ACC112 (cell line): ENCODE data around the gene CPT1A.

Experiments
- H2AFZ ChIP-seq: fragments of 200-600 bp; sonication (generic); one replicate; pipeline ENCODE4 v1.6.0; 2017; ENCODE audit warnings: antibody characterized with exemption, low read length; ENCODE audit not compliant: unreplicated experiment
- H3K27ac ChIP-seq: fragments of 200-600 bp; sonication (generic); 2 replicates; pipeline ENCODE4 v1.5.1; 2014; ENCODE audit warnings: low read depth, mild to moderate bottlenecking, antibody characterized with exemption, low read length, moderate library complexity
- H3K27me3 ChIP-seq: fragments of 200-600 bp; sonication (generic); 2 replicates; pipeline ENCODE4 v1.6.1; 2014; ENCODE audit warnings: mild to moderate bottlenecking, antibody characterized with exemption, low read length, moderate library complexity, mixed read lengths; ENCODE audit not compliant: insufficient read depth
- H3K36me3 ChIP-seq: fragments of 200-600 bp; sonication (generic); 2 replicates; pipeline ENCODE4 v1.6.1; 2016; ENCODE audit warnings: mild to moderate bottlenecking, antibody characterized with exemption, low read length, moderate library complexity, mixed read lengths; ENCODE audit not compliant: insufficient read depth
- H3K4me1 ChIP-seq: fragments of 200-600 bp; sonication (generic); one replicate; pipeline ENCODE4 v1.6.1; 2016; ENCODE audit warnings: low read length, mixed read lengths; ENCODE audit not compliant: insufficient read depth, unreplicated experiment, control insufficient read depth
- H3K4me3 ChIP-seq: fragments of 200-600 bp; sonication (generic); 2 replicates; pipeline ENCODE4 v1.5.1; 2014; ENCODE audit warnings: mild to moderate bottlenecking, low read depth, low read length
- H3K79me2 ChIP-seq: fragments of 200-600 bp; sonication (generic); one replicate; pipeline ENCODE4 v1.6.0; 2016; ENCODE audit warnings: low read length; ENCODE audit not compliant: control insufficient read depth, unreplicated experiment, insufficient read depth

The CPT1A gene

DNA sequence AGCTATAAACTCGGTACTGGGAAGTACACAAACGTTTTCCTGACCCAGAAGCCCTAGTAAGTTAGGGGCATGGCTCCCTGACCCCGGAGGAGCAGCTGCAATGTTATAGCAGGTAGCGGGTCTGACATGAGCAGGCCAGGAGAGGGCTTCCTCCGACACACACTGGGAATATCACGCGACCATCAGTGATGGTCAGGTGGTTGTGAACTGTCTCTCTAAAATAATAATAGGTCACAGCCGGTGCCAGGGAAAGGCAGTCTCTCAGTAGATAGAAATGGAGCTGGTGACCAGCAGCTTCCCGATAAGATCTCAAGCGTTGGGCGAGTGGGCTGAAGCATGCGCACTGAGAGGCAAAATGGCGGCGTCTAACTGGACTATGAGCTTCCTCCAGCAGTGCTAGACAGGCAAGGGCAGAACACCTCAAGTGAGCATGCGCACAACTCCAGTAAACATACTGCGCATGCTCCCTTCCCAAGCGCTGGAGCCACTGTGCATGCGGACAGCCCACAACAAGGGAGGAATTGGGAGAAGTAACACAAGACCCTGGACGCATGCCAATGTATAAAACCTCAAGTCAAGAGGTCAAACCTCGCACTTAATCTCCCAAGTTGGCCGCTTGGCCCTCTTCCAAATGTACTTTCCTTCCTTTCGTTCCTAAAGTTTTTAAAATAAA lies 68.1 kb downstream of the CPT1A start:
- Histone ChIP-seq H3K4me1 (no peaks in the 10 kb centered on the region), H2AFZ (no peak overlapping the region), H3K27me3 (no peaks in the 10 kb centered on the region), H3K79me2 (no peaks in the 10 kb centered on the region), H3K36me3 (peaks cover 36% of the 10 kb centered on the region), H3K4me3 (no peak overlapping the region), H3K27ac (no peak overlapping the region)

DNA sequence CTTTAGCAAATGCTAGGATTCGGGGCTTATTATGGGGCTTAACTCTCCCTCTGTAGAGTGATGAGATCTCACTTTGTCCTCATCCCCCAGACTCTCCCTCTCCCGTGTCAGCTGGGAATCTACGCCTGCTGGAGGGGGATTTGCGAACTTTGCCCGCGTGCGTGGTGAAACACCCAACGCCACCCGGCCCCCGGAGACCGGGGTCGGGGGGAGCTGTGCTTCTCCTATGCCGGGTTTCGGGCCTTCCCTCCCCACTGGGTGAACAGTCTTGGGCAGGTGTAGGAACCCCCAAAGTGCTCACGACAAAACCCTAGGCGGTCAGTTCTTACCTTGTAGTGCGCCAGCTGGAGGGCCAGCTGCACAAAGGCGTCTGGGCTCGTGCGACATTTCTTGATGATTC lies 68.8 kb downstream of the CPT1A start:
- Histone ChIP-seq H3K36me3 (peaks cover 37% of the 10 kb centered on the region), H2AFZ (no peak overlapping the region), H3K4me1 (no peaks in the 10 kb centered on the region), H3K27me3 (no peaks in the 10 kb centered on the region), H3K27ac (no peak overlapping the region), H3K4me3 (no peak overlapping the region), H3K79me2 (no peaks in the 10 kb centered on the region)

DNA sequence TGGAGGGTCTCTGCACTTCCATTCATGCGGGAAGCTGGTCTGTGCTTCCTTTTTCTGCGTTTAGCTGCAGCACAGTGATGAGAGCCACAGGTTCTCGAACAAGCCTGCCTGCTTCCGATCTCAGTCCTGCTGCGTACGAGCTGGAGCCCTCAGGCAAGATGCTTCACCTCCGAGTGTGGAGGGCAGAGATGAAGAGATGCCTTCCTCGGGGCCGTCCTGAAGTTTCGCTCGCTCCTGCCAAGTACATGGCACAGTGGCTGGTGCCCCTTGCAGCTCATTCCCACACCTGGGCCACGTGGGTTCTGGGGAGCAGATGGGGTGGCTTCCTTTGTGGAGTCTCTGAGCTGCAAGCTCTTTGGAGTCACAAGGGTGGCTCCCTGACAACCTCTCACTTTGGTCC lies 70.9 kb downstream of the CPT1A start:
- no peaks in the 10 kb centered on the region for H3K79me2 ChIP-seq
- H3K27me3 ChIP-seq: no peaks in the 10 kb centered on the region
- H3K27ac ChIP-seq: no peak overlapping the region
- H3K36me3 ChIP-seq: peaks cover 31% of the 10 kb centered on the region
- H3K4me3 ChIP-seq: no peak overlapping the region
- H2AFZ ChIP-seq: no peak overlapping the region
- H3K4me1 ChIP-seq: no peaks in the 10 kb centered on the region

GRCh38 chr11:68767672-68768071 lies 74.0 kb downstream of the CPT1A start:
- peaks cover 14% of the 10 kb centered on the region; the same call in 1 of the 2 replicates for H3K36me3 ChIP-seq

DNA sequence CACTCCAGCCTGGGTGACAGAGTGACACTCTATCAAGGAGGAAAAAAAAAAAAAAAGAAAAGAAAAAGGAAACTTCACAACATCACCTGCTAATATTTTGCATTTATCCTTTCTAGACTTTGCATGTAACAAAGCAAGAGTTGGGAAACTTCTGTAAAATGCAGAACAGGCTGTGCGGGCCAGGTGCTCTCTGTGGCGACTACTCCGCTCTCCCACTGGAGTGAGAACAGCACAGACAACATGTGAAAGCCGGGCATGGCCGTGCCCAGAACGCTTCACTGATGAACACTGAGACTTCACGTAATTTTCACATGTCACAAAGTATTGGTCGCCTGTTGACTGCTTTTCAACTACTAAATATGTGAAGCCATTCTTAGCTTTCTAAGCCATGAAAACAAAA lies 74.9 kb downstream of the CPT1A start:
- Histone ChIP-seq H3K27ac (no peak overlapping the region), H3K36me3 (peaks cover 14% of the 10 kb centered on the region; the same call in 1 of the 2 replicates), H3K4me1 (no peaks in the 10 kb centered on the region), H3K27me3 (no peaks in the 10 kb centered on the region), H3K4me3 (no peak overlapping the region), H2AFZ (no peak overlapping the region), H3K79me2 (no peaks in the 10 kb centered on the region)

More at GRCh38 chr11:68767672-68768071, 74.0 kb downstream of the CPT1A start:
- Histone ChIP-seq H3K27me3 (no peaks in the 10 kb centered on the region), H3K27ac (no peak overlapping the region), H3K4me3 (no peak overlapping the region), H2AFZ (no peak overlapping the region), H3K79me2 (no peaks in the 10 kb centered on the region), H3K4me1 (no peaks in the 10 kb centered on the region)

GRCh38 chr11:68764746-68765145 lies 77.0 kb downstream of the CPT1A start:
- peaks cover 8% of the 10 kb centered on the region; the same call in 1 of the 2 replicates for H3K36me3 ChIP-seq
- no peak overlapping the region for H3K4me3 ChIP-seq
- no peaks in the 10 kb centered on the region for H3K27me3 ChIP-seq
- no peaks in the 10 kb centered on the region for H3K4me1 ChIP-seq
- no peak overlapping the region for H2AFZ ChIP-seq
- no peak overlapping the region for H3K27ac ChIP-seq
- no peaks in the 10 kb centered on the region for H3K79me2 ChIP-seq

GRCh38 chr11:68763926-68764657 lies 77.6 kb downstream of the CPT1A start:
- H3K27ac ChIP-seq: no peak overlapping the region
- no peaks in the 10 kb centered on the region for H3K4me1 ChIP-seq
- no peak overlapping the region for H2AFZ ChIP-seq
- peaks cover 8% of the 10 kb centered on the region; the same call in 1 of the 2 replicates for H3K36me3 ChIP-seq
- H3K4me3 ChIP-seq: no peak overlapping the region
- no peaks in the 10 kb centered on the region for H3K79me2 ChIP-seq
- H3K27me3 ChIP-seq: no peaks in the 10 kb centered on the region

DNA sequence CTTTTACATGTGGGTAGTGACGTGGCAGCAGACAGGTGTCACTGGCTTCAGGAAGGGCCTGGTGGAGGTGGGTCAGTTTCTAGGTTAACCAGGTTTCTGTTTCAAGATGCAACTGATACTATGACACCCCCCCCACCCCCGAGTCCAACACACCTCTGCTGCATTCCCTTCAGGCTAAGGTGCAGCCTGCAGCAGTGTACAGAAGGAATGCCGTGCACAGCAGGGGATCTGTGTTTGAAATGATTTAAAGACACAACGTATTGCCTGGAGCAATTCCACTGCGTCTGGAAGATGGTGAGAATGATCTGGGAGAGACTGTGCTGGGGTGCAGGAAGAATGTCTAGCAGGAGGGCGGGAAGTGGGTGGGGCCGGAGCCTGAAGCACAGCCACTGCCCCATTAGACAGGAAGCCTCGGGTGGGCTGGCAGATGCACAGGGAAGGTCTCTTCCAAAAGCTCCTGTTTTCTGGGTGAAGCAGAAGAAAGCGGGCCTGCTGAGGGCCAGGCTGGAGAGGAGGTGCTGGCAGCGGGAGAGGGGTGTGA lies 78.5 kb downstream of the CPT1A start:
- H3K4me1 ChIP-seq: no peaks in the 10 kb centered on the region
- no peak overlapping the region for H2AFZ ChIP-seq
- H3K4me3 ChIP-seq: no peak overlapping the region
- H3K79me2 ChIP-seq: no peaks in the 10 kb centered on the region
- no peaks in the 10 kb centered on the region for H3K27me3 ChIP-seq
- no peak overlapping the region for H3K27ac ChIP-seq
- peaks cover 4% of the 10 kb centered on the region; the same call in 1 of the 2 replicates for H3K36me3 ChIP-seq

- Histone ChIP-seq H3K79me2 (no peaks in the 10 kb centered on the region), H3K36me3 (peaks cover 7% of the 10 kb centered on the region; the same call in 1 of the 2 replicates), H3K27ac (no peak overlapping the region), H3K4me3 (no peak overlapping the region), H2AFZ (no peak overlapping the region), H3K4me1 (no peaks in the 10 kb centered on the region), H3K27me3 (no peaks in the 10 kb centered on the region)
Observed at GRCh38 chr11:68762481-68762880, 79.2 kb downstream of the CPT1A start.

DNA sequence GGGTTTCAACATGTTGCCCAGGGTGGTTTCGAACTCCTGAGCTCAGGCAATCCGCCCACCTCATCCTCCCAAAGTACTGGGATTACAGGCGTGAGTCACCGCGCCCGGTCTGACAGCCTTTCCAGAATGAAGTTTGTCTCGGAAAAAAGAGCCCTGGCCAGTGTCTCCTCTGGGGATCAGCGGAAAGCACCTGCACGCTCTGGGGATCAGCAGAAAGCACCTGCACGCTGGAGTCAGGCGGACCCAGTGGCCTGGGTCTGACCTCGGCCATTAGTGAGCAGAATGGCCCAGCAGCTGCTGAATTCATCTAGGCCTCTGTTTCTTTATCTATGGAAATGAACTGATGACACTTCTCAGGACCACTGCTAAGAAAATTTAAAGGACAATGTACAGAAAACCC lies 79.9 kb downstream of the CPT1A start:
- no peak overlapping the region for H3K27ac ChIP-seq
- H3K36me3 ChIP-seq: peaks cover 7% of the 10 kb centered on the region; the same call in 1 of the 2 replicates
- no peak overlapping the region for H2AFZ ChIP-seq
- no peaks in the 10 kb centered on the region for H3K27me3 ChIP-seq
- H3K4me1 ChIP-seq: no peaks in the 10 kb centered on the region
- no peak overlapping the region for H3K4me3 ChIP-seq
- no peaks in the 10 kb centered on the region for H3K79me2 ChIP-seq
